ENCODE measurements around the gene ZGRF1.

GRCh38 chr4:112515198-112516065 lies 121.3 kb downstream of the ZGRF1 start:
- no peak for TF ChIP-seq POLR2AphosphoS5 (IDR thresholded peaks at IDR 0.05)
- TF ChIP-seq POLR2A (IDR thresholded peaks at IDR 0.05), result no peak
- TF ChIP-seq, protein P1, sequence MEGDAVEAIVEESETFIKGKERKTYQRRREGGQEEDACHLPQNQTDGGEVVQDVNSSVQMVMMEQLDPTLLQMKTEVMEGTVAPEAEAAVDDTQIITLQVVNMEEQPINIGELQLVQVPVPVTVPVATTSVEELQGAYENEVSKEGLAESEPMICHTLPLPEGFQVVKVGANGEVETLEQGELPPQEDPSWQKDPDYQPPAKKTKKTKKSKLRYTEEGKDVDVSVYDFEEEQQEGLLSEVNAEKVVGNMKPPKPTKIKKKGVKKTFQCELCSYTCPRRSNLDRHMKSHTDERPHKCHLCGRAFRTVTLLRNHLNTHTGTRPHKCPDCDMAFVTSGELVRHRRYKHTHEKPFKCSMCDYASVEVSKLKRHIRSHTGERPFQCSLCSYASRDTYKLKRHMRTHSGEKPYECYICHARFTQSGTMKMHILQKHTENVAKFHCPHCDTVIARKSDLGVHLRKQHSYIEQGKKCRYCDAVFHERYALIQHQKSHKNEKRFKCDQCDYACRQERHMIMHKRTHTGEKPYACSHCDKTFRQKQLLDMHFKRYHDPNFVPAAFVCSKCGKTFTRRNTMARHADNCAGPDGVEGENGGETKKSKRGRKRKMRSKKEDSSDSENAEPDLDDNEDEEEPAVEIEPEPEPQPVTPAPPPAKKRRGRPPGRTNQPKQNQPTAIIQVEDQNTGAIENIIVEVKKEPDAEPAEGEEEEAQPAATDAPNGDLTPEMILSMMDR (IDR thresholded peaks at IDR 0.05), result no peak
